ENCODE measurements around the gene TRPC4AP.

- TF ChIP-seq CTCF (IDR thresholded peaks at IDR 0.05) (no peak), POLR2A (IDR thresholded peaks at IDR 0.05) (no peak)
Observed at GRCh38 chr20:35135867-35136586, 43.4 kb upstream of the TRPC4AP start.
